WTC11 (cell line): Measurements from ENCODE around the gene MRPL24. TPM values are rescaled to one million over a fixed set of nuclear protein-coding genes. Genes with fewer than 3 reads are reported as not detected.

ENCODE experiments used
- ESRRA ChIP-seq: sonication (generic); formaldehyde crosslinking; IDR thresholded peaks from 2 replicates; pipeline ENCODE4 v1.8.1; 2022; ENCODE audit warnings: mild to moderate bottlenecking, missing genetic modification reagents, borderline replicate concordance
- FOXJ3 ChIP-seq: sonication (generic); formaldehyde crosslinking; IDR thresholded peaks from 2 replicates; pipeline ENCODE4 v1.9.0; 2021; ENCODE audit warnings: missing genetic modification reagents, mild to moderate bottlenecking, borderline replicate concordance
- GTF2I ChIP-seq: fragments of 250-450 bp; sonication (Bioruptor Pico); conservative IDR thresholded peaks from 2 replicates; pipeline ENCODE4 v1.4.0; 2021; ENCODE audit warnings: mild to moderate bottlenecking
- JUN ChIP-seq: sonication (generic); formaldehyde crosslinking; IDR thresholded peaks from 2 replicates; pipeline ENCODE4 v1.8.0; 2023; ENCODE audit warnings: mild to moderate bottlenecking, missing genetic modification reagents
- KAT7 ChIP-seq: sonication (generic); formaldehyde crosslinking; IDR thresholded peaks from 2 replicates; pipeline ENCODE4 v1.8.1; 2023; ENCODE audit warnings: missing genetic modification reagents, mild to moderate bottlenecking, borderline replicate concordance
- NFATC4 ChIP-seq: fragments of 250-450 bp; sonication (Bioruptor Pico); IDR thresholded peaks from 2 replicates; pipeline ENCODE4 v1.9.0; 2021; ENCODE audit warnings: mild to moderate bottlenecking
- NR3C1 ChIP-seq: sonication (generic); formaldehyde crosslinking; conservative IDR thresholded peaks from 2 replicates; pipeline ENCODE4 v1.8.1; 2023; ENCODE audit warnings: low read depth, mild to moderate bottlenecking, missing genetic modification reagents
- OVOL2 ChIP-seq: fragments of 250-450 bp; sonication (Bioruptor Pico); IDR thresholded peaks from 2 replicates; pipeline ENCODE4 v1.9.0; 2021; ENCODE audit warnings: mild to moderate bottlenecking, borderline replicate concordance
- SMAD3 ChIP-seq: sonication (generic); formaldehyde crosslinking; IDR thresholded peaks from 2 replicates; pipeline ENCODE4 v1.8.0; 2022; ENCODE audit warnings: missing genetic modification reagents, mild to moderate bottlenecking, borderline replicate concordance
- ZNF219 ChIP-seq: sonication (generic); formaldehyde crosslinking; IDR thresholded peaks from 2 replicates; pipeline ENCODE4 v1.8.0; 2023; ENCODE audit warnings: missing genetic modification reagents, mild to moderate bottlenecking, borderline replicate concordance
- ZNF671 ChIP-seq: fragments of 250-450 bp; sonication (Bioruptor Pico); IDR thresholded peaks from 2 replicates; pipeline ENCODE4 v1.8.0; 2021; ENCODE audit warnings: mild to moderate bottlenecking
- total RNA-seq: library from RNA; stranded (reverse); gene quantifications from 3 replicates; pipeline ENCODE4 v1.2.3, GENCODE V29; 2021
- TF ChIP-seq, protein P1 (sequence below): sonication (generic); formaldehyde crosslinking; IDR thresholded peaks from 2 replicates; pipeline ENCODE4 v1.8.0; 2022; ENCODE audit warnings: missing genetic modification reagents
- TF ChIP-seq, protein P2 (sequence below): sonication (generic); formaldehyde crosslinking; IDR thresholded peaks from 2 replicates; pipeline ENCODE4 v1.8.1; 2022; ENCODE audit warnings: mild to moderate bottlenecking, missing genetic modification reagents, moderate library complexity, borderline replicate concordance
- TF ChIP-seq, protein P3 (sequence below): sonication (generic); formaldehyde crosslinking; IDR thresholded peaks from 2 replicates; pipeline ENCODE4 v1.8.0; 2022; ENCODE audit warnings: mild to moderate bottlenecking, missing genetic modification reagents
- TF ChIP-seq, protein P4 (sequence below): fragments of 250-450 bp; sonication (Bioruptor Pico); IDR thresholded peaks from 2 replicates; pipeline ENCODE4 v1.9.0; 2021; ENCODE audit warnings: moderate library complexity, mild to moderate bottlenecking, inconsistent platforms, borderline replicate concordance
- TF ChIP-seq, protein P5 (sequence below): fragments of 250-450 bp; sonication (Bioruptor Pico); IDR thresholded peaks from 2 replicates; pipeline ENCODE4 v2.1.2; 2022; ENCODE audit warnings: mild to moderate bottlenecking, moderate library complexity
- TF ChIP-seq, protein P6 (sequence below): sonication (generic); formaldehyde crosslinking; conservative IDR thresholded peaks from 2 replicates; pipeline ENCODE4 v1.8.1; 2022; ENCODE audit warnings: mild to moderate bottlenecking, missing genetic modification reagents
- TF ChIP-seq, protein P7 (sequence below): sonication (generic); formaldehyde crosslinking; conservative IDR thresholded peaks from 2 replicates; pipeline ENCODE4 v1.8.1; 2023; ENCODE audit warnings: mild to moderate bottlenecking, low read depth, missing genetic modification reagents, moderate library complexity
- TF ChIP-seq, protein P8 (sequence below): sonication (generic); formaldehyde crosslinking; IDR thresholded peaks from 2 replicates; pipeline ENCODE4 v1.8.1; 2022; ENCODE audit warnings: low read depth, missing genetic modification reagents, borderline replicate concordance
- TF ChIP-seq, protein P9 (sequence below): fragments of 250-450 bp; sonication (Bioruptor Pico); IDR thresholded peaks from 2 replicates; pipeline ENCODE4 v1.9.0; 2021; ENCODE audit warnings: mild to moderate bottlenecking, borderline replicate concordance

The MRPL24 gene
- total RNA-seq, 1 experiment from 2014 or later: 35.2 TPM

DNA sequence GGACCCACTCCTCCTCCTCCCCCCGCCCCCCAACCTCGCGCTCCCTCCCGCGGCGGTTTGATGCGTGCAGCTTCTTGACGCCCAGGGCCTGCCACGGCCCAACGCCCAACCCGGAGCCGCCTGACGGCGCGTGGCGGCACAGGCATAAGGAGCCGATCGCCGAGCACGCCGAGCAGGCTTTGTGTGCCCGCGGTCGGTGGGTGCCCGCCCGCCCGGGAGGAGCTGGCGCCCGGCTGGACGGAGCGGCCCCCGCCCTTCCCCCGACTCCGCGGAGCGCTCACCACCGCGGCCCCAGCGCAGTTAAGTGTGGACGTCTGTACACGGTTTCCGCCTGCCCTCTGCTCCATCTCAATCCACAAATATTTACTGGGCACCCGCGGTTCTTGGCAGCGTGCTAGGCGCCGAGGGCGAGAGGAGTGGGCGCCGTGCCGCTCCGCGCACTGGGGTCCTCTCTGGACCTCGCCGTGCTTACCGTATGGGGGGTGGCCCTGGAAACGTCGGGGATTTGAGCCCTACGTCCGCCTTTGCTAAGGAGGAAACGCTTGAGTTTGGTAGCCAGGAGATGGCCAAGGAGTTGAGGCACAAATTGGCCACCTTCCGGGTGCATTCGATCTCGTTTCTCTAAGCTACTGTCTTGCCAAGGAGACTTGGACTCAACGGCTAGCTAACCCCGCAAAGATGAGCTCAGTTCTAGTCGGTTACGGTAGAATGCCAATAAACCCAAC is 11.0 kb upstream of the MRPL24 start (continued):
- TF ChIP-seq, protein P1, sequence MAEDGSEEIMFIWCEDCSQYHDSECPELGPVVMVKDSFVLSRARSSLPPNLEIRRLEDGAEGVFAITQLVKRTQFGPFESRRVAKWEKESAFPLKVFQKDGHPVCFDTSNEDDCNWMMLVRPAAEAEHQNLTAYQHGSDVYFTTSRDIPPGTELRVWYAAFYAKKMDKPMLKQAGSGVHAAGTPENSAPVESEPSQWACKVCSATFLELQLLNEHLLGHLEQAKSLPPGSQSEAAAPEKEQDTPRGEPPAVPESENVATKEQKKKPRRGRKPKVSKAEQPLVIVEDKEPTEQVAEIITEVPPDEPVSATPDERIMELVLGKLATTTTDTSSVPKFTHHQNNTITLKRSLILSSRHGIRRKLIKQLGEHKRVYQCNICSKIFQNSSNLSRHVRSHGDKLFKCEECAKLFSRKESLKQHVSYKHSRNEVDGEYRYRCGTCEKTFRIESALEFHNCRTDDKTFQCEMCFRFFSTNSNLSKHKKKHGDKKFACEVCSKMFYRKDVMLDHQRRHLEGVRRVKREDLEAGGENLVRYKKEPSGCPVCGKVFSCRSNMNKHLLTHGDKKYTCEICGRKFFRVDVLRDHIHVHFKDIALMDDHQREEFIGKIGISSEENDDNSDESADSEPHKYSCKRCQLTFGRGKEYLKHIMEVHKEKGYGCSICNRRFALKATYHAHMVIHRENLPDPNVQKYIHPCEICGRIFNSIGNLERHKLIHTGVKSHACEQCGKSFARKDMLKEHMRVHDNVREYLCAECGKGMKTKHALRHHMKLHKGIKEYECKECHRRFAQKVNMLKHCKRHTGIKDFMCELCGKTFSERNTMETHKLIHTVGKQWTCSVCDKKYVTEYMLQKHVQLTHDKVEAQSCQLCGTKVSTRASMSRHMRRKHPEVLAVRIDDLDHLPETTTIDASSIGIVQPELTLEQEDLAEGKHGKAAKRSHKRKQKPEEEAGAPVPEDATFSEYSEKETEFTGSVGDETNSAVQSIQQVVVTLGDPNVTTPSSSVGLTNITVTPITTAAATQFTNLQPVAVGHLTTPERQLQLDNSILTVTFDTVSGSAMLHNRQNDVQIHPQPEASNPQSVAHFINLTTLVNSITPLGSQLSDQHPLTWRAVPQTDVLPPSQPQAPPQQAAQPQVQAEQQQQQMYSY (CRISPR knock-in tag): no peak
- no peak for TF ChIP-seq FOXJ3 (CRISPR knock-in tag)
- TF ChIP-seq, protein P2, sequence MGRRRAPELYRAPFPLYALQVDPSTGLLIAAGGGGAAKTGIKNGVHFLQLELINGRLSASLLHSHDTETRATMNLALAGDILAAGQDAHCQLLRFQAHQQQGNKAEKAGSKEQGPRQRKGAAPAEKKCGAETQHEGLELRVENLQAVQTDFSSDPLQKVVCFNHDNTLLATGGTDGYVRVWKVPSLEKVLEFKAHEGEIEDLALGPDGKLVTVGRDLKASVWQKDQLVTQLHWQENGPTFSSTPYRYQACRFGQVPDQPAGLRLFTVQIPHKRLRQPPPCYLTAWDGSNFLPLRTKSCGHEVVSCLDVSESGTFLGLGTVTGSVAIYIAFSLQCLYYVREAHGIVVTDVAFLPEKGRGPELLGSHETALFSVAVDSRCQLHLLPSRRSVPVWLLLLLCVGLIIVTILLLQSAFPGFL (CRISPR knock-in tag): no peak
- no peak for TF ChIP-seq ESRRA
- no peak for TF ChIP-seq NR3C1 (CRISPR knock-in tag)
- no peak for TF ChIP-seq ZNF671 (CRISPR knock-in tag)
- TF ChIP-seq, protein P3, sequence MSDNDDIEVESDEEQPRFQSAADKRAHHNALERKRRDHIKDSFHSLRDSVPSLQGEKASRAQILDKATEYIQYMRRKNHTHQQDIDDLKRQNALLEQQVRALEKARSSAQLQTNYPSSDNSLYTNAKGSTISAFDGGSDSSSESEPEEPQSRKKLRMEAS (CRISPR knock-in tag): peak; percentile 86
- TF ChIP-seq GTF2I (CRISPR knock-in tag): no peak
- peak; percentile 83; the same call in 1 of the 2 replicates for TF ChIP-seq SMAD3 (CRISPR knock-in tag)
- TF ChIP-seq, protein P4, sequence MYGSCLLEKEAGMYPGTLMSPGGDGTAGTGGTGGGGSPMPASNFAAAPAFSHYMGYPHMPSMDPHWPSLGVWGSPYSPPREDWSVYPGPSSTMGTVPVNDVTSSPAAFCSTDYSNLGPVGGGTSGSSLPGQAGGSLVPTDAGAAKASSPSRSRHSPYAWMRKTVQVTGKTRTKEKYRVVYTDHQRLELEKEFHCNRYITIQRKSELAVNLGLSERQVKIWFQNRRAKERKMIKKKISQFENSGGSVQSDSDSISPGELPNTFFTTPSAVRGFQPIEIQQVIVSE (CRISPR knock-in tag): no peak
- TF ChIP-seq, protein P5, sequence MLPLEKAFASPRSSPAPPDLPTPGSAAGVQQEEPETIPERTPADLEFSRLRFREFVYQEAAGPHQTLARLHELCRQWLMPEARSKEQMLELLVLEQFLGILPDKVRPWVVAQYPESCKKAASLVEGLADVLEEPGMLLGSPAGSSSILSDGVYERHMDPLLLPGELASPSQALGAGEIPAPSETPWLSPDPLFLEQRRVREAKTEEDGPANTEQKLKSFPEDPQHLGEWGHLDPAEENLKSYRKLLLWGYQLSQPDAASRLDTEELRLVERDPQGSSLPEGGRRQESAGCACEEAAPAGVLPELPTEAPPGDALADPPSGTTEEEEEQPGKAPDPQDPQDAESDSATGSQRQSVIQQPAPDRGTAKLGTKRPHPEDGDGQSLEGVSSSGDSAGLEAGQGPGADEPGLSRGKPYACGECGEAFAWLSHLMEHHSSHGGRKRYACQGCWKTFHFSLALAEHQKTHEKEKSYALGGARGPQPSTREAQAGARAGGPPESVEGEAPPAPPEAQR: no peak
- TF ChIP-seq, protein P6, sequence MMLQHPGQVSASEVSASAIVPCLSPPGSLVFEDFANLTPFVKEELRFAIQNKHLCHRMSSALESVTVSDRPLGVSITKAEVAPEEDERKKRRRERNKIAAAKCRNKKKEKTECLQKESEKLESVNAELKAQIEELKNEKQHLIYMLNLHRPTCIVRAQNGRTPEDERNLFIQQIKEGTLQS (CRISPR knock-in tag): no peak
- TF ChIP-seq, protein P7, sequence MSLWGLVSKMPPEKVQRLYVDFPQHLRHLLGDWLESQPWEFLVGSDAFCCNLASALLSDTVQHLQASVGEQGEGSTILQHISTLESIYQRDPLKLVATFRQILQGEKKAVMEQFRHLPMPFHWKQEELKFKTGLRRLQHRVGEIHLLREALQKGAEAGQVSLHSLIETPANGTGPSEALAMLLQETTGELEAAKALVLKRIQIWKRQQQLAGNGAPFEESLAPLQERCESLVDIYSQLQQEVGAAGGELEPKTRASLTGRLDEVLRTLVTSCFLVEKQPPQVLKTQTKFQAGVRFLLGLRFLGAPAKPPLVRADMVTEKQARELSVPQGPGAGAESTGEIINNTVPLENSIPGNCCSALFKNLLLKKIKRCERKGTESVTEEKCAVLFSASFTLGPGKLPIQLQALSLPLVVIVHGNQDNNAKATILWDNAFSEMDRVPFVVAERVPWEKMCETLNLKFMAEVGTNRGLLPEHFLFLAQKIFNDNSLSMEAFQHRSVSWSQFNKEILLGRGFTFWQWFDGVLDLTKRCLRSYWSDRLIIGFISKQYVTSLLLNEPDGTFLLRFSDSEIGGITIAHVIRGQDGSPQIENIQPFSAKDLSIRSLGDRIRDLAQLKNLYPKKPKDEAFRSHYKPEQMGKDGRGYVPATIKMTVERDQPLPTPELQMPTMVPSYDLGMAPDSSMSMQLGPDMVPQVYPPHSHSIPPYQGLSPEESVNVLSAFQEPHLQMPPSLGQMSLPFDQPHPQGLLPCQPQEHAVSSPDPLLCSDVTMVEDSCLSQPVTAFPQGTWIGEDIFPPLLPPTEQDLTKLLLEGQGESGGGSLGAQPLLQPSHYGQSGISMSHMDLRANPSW (CRISPR knock-in tag): no peak
- no peak for TF ChIP-seq NFATC4
- TF ChIP-seq, protein P8, sequence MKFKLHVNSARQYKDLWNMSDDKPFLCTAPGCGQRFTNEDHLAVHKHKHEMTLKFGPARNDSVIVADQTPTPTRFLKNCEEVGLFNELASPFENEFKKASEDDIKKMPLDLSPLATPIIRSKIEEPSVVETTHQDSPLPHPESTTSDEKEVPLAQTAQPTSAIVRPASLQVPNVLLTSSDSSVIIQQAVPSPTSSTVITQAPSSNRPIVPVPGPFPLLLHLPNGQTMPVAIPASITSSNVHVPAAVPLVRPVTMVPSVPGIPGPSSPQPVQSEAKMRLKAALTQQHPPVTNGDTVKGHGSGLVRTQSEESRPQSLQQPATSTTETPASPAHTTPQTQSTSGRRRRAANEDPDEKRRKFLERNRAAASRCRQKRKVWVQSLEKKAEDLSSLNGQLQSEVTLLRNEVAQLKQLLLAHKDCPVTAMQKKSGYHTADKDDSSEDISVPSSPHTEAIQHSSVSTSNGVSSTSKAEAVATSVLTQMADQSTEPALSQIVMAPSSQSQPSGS (CRISPR knock-in tag): no peak
- peak; percentile 74; the same call in 1 of the 2 replicates for TF ChIP-seq ZNF219 (CRISPR knock-in tag)
- TF ChIP-seq KAT7 (CRISPR knock-in tag): no peak
- TF ChIP-seq, protein P9, sequence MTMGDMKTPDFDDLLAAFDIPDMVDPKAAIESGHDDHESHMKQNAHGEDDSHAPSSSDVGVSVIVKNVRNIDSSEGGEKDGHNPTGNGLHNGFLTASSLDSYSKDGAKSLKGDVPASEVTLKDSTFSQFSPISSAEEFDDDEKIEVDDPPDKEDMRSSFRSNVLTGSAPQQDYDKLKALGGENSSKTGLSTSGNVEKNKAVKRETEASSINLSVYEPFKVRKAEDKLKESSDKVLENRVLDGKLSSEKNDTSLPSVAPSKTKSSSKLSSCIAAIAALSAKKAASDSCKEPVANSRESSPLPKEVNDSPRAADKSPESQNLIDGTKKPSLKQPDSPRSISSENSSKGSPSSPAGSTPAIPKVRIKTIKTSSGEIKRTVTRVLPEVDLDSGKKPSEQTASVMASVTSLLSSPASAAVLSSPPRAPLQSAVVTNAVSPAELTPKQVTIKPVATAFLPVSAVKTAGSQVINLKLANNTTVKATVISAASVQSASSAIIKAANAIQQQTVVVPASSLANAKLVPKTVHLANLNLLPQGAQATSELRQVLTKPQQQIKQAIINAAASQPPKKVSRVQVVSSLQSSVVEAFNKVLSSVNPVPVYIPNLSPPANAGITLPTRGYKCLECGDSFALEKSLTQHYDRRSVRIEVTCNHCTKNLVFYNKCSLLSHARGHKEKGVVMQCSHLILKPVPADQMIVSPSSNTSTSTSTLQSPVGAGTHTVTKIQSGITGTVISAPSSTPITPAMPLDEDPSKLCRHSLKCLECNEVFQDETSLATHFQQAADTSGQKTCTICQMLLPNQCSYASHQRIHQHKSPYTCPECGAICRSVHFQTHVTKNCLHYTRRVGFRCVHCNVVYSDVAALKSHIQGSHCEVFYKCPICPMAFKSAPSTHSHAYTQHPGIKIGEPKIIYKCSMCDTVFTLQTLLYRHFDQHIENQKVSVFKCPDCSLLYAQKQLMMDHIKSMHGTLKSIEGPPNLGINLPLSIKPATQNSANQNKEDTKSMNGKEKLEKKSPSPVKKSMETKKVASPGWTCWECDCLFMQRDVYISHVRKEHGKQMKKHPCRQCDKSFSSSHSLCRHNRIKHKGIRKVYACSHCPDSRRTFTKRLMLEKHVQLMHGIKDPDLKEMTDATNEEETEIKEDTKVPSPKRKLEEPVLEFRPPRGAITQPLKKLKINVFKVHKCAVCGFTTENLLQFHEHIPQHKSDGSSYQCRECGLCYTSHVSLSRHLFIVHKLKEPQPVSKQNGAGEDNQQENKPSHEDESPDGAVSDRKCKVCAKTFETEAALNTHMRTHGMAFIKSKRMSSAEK: no peak
- TF ChIP-seq JUN (CRISPR knock-in tag): no peak
- no peak for TF ChIP-seq OVOL2 (CRISPR knock-in tag)
